ENCODE results near the gene HDGFL2.

Gene HDGFL2

DNA sequence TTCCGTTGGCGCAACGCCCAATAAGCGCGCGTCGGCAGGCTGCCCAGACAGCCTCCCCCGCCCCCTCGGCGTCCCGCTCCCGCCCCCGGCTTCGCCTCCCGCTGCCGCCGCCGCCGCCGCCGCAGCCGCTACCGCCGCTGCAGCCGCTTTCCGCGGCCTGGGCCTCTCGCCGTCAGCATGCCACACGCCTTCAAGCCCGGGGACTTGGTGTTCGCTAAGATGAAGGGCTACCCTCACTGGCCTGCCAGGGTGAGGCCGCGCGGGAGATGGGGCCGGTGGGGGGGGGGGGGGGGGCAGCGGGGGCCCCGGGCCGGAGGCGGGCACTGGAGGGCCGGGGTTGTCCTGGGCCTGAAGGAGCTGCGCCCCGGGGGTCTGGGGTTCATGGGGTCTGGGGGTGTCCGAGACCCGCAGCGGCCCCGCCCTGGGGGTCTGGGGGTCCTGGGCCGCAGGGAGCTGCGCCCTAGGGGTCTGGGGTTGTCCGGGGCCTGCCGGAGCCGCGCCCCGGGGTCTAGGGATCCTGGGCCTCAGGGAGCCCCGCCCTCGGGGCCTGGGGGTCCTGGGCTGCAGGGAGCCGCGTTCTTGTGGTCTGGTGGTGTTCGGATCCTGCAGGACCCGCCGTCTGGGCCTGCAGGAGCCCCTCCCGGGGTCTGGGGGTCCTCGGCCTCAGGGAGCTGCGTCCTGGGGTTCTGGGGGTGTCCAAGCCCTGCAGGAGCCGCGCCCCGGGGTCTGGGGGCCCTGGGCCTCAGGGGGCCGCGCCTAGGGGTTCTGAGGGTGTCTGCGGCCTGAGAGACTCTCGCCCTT, at the start of gene HDGFL2:
Gene HDGFL2 (plus strand): TSS at position 124 of the 801 bp plus-strand sequence. CDS start 54 bp downstream, at position 178.
- no peak for DNase-seq

DNA sequence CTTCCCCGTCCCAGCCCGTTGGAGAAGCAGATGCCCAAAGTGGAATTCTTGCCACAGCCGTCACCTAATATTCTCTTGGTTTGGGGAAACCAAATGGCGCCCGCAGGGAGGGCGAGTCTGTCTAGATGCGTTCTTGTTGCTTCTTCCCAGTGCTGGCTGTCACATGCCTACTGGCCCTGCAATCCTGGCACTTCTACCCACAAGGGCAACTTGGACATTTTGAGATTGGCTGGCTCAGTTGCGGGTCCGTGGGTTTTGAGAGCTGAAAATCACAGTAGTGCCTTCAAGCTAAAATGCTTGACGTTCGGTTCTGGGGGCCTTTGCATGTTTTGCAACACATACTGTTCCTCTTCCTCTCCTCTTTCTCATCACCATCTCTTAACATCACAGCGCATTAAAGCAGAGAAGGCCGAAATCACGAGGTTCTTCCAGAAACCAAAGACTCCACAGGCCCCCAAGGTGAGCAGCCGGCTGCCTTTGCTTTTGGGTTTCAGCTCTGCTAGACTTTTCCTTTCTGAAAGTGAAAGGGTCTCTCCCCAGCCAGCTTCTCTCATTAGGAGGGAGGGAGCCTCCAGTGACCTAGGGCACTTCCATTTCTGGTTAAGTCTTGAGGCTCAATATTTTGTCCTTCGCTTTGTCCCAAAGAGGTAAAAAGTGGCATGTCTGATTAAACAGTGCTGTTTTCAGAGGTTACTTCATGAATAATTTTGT, 48.5 kb upstream of the HDGFL2 start:
- DNase-seq, result no peak

DNA sequence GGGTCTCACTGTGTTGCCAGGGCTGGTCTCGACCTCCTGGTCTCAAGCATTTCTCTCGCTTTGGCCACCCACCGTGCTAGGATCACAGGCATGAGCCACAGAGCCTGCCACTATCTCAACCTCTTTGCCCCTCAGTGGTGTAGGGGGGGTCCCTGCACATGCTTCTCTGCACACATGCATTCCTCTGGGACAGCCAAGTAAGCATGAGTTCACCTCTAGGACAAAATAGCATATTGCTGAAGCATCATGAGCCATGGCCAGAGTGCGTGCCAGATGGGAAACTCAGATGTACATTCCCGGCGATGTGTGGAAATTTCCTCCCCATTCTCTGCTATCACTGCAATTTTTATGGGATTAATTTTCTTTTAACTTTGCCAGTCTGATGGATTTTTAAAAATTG, 46.6 kb upstream of the HDGFL2 start:
- no peak for DNase-seq

DNA sequence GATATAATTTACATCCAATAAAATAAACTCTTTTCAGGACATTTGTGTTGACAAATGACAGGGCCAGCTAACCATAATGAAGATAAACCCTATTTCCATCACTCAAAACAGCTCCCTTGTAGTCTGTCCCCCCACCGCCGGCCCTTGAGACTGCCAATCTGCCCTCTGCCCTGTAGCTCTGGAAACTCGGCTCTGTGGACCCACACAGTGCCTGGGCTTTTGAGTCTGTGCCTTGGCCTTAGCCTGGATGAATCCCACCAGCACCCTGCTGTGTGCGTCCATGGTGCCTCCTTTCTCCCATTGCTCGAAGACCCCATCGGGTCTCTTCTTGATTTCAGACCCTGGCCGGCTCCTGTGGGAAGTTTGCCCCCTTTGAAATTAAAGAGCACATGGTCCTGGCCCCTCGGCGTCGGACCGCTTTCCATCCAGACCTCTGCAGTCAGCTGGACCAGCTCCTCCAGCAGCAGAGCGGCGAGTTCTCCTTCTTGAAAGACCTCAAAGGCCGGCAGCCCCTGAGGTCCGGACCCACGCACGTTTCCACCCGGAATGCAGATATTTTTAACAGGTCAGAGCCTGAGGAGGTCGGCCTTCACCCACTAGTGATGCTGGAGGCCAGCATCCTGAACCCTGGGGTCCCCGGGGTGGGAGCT, 43.6 kb upstream of the HDGFL2 start:
- DNase-seq, result no peak

DNA sequence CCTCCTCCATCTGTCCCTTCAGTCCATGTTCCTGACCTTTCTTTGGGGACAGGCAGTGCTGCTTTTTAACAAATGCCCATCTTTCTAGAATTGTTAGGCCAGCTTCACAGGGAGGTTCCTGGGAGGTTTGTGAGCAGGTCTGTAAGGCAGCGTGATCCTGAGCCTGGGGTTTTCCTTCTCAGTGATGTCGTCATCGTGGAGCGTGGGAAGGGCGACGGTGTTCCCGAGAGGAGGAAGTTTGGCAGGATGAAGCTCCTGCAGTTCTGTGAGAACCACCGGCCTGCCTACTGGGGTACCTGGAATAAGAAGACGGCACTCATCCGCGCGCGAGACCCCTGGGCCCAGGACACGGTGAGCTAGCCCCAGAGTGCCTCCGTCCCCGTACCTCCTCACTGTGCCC, 42.8 kb upstream of the HDGFL2 start:
- no peak for DNase-seq

DNA sequence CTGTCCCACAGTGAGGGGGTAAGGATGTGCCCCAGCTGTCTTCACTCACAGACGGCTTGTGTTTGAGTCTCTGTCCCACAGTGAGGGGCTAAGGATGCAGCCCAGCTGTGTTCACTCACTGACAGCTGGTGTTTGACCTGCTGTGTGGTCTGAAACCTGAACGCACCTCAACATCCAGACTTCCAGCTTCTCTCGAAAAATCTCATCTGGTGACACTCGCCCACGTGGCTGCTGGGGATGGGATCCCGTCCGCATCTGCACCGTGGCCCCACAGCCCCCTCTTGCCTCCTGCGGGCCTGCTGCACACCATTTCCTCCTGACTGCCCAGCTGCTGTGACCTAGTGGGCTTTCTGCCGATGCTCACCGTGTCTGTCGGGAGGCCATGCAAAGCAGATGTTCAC, 42.3 kb upstream of the HDGFL2 start:
- no peak for DNase-seq

DNA sequence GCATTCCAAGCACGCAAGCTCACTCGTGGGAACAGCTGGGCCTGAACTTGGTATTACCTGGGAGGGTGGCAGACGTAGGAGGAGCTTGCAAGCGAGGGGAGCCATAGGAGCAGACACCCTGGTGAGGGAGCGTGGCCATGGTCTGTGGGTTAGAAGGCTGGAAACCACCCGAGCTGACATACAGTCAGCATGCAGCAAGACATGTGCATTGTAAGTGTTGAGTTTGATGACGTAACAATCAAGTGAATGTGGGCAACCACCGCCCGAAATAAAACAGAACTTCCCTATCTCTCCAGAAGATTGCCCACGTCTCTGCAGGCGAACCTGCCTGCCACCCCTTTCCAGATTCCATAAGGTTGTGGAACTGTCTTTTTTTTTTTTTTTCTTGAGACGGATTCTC, 41.3 kb upstream of the HDGFL2 start:
- no peak for DNase-seq

DNA sequence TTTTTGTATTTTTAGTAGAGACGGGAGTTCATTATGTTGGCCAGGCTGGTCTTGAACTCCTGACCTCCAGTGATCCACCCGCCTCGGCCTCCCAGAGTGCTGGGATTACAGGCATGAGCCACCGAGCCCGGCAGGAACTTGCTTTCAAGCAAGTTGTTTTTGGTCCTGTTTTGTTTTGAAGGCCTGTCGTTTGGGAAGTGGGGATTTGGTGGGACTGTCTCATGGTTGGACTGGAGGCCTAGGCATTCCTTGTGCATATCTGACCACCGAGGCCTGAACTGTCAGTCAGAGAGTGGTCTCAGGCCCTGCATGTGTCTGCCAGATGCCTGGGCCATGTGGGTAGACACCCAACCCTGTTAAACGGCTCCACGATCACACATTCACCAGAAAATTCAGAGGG, 40.8 kb upstream of the HDGFL2 start:
- DNase-seq, result no peak

DNA sequence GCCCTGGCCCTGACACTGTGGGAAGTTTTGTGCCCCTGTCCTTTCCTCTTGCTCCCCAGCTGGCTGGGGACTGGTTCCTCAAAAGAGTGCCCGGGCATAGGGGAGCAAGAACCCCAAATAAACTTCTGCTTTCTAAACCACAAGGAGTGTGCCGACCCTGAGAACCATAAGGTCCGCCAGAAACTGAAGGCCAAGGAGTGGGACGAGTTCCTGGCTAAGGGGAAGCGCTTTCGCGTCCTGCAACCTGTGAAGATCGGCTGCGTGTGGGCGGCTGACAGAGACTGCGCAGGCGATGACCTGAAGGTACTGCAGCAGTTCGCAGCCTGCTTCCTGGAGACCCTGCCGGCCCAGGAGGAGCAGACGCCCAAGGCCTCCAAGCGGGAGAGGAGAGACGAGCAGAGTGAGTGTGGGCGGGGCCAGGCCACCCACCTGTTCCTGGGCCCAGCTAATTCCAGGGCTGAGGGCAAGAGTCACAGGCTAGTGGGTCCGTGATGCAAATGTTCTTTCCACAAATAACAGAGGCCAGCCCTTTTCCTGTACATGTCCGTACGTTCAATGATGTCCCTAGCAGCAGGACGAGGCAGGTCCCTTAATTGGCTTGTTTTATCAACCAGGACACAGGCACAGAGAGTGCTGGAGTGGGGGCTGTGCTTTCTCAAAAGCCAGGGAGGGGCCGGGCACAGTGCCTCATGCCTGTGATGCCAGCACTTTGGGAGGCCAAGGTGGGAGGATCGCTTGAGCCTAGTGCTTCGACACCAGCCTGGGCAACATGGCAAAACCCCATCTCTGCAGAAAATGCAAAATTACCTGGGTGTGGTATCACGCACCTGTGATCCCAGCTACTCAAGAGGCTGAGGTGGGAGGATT, 40.1 kb upstream of the HDGFL2 start:
- no peak for DNase-seq

DNA sequence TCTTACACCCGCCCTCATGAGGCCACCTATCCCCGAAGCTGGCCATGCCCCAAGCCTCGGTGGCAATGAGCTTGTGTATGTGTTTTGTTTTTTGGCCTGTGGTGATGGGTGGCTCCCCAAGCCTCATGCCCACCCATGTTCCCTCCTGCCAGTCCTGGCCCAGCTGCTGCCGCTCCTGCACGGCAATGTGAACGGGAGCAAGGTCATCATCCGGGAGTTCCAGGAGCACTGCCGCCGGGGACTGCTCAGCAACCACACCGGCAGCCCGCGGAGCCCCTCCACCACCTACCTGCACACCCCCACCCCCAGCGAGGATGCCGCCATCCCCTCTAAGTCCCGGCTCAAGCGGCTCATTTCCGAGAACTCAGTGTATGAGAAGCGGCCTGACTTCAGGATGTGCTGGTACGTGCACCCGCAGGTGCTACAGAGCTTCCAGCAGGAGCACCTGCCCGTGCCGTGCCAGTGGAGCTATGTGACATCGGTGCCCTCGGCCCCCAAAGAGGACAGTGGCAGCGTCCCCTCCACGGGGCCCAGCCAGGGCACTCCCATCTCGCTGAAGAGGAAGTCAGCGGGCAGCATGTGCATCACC, 39.1 kb upstream of the HDGFL2 start:
- DNase-seq, result no peak

DNA sequence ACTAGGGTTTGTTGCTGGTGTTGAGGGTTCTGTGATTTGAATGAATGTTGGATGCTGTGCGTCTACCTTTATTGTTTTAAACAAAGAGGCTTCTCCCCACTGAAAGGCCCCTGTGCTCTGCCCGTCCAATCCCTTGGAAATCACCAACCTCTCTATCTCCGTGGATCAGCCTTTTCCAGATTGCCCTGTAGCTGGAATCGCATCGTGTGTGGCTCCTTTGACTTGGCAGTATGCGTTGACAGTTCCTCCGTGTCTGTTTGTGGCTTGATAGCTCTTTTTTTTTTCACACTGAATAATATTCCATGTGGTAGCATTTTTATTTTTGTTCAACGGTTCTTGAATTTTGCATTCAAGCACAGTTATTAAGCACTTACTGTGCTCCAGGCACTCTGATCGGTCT, 37.7 kb upstream of the HDGFL2 start:
- no peak for DNase-seq

DNA sequence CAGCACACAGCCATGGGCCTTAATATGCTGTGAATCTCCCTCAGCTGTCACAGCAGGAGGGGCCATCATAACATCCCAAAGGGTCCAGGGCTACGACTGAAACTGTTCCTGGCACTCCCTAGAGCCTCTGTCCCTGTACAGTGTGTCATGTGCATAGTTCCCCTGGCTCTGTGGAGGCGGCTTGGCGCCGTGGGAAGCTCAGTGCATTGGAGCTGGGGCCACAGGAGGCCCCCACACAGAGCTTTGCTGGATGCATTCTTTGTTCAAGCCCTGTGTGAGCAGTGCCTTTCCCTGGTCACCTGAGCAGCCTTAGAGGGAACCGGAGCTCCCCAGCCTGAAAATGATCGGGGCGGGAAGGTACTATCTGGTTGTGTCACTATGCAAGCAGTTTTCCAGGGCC, 35.9 kb upstream of the HDGFL2 start:
- DNase-seq, result no peak

DNA sequence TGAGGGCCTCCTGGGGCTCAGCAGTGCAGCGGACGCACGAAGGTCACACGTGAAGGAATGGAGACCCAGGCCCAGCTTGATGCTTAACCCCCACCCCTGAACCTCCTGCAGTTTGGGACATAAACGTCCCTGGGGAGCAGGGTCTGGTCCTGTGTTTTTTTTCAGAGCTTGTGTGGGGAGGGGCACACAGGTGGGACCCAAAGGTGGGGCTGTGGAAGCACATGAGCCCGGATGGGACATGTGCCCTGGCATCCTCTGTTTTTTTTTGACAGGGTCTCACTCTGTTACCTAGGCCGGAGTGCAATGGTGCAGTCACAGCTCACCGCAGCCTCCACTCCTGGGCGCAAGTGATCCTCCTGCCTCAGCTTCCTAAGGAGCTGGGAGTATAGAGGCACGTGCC, 35.0 kb upstream of the HDGFL2 start:
- DNase-seq, result no peak

DNA sequence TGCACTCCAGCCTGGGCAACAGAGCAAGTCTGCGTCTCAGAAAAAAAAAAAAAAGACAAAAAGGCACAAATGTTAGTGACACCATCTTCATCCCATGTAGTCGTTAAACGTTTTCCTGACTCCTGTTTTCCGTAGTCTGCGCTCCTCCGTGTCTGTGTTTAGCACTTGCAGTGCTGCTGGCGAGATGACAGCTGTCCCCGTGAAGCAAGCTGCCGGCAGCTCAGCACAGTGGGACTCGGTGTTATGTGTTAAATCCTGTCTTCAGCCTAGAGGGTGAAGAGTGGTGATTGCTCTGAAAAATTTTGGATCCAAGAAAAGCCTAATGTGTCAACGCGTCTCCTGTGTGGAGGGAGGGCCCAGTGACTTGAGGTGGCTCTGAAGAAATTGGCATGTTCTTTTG, 32.9 kb upstream of the HDGFL2 start:
- DNase-seq, result no peak

DNA sequence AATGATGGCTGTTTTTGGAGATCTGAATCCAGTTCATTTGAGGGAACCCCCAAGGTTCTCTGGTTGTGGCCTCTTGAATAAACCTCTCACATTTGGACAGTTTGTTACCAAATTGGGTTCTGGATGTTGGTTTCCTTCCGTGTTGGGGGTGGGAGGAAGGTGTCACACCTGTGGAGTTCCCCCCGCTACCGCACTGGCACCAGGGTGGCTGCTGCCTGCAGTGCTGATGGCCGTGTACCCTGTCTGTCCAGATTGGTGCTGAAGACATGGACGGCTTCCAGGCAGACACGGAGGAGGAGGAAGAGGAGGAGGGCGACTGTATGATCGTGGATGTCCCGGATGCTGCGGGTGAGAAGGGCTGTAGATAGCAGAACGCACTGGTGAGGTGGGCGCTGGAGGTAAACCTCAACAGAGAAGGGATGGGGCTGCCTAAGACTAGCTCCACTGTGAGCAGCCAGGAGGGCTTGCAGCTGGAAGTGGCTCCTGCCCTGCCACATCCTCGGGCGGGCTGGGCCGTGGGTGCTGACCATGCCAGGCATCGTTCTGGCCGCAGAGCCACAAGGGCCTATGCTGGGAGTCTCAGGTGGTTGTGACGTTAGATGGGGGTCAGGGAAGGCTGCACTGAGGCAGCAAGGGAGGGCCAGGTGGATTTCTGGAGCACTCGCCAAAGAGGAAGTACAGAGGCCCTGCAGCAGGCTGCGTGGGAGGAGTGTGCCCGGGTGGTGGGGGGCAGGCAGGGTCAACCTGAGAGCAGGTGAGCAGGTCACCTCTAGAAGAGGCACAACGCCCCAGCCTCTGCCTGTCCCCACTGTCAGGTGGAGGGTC, 29.9 kb upstream of the HDGFL2 start:
- DNase-seq, result no peak

DNA sequence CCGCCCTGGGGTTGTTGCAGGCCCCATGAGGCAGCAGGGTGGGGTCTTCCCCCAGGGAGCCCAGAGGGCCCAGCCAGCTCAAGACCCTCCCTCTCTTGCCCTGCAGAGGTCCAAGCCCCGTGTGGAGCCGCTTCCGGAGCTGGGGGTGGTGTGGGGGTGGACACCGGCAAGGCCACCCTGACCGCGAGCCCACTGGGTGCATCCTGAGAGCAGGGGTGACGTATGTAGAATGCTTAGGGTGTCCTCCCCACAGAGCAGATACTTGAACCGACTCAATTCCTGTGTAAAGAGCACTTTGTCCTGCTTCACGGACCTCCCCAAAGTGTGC, 29.3 kb upstream of the HDGFL2 start:
- DNase-seq, result no peak

DNA sequence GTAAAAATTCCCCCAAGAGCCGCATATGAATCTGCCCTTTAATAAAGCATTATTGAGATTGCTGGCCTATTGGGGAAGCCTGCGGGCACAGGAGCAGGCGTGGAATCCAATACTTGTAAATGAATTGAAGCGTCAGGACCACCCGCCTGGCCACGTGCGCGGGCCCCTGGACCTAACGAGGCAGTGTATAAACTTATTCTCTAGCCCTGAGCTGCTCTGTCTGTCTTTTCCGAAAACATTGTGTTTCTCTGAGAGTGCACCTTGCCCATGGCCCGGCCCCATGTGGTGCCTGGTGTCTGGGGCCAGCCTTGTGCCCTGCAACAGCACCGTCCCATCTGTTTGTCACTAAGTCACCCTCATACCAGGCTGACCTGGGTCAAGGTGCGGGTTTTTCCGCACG, 28.9 kb upstream of the HDGFL2 start:
- no peak for DNase-seq

DNA sequence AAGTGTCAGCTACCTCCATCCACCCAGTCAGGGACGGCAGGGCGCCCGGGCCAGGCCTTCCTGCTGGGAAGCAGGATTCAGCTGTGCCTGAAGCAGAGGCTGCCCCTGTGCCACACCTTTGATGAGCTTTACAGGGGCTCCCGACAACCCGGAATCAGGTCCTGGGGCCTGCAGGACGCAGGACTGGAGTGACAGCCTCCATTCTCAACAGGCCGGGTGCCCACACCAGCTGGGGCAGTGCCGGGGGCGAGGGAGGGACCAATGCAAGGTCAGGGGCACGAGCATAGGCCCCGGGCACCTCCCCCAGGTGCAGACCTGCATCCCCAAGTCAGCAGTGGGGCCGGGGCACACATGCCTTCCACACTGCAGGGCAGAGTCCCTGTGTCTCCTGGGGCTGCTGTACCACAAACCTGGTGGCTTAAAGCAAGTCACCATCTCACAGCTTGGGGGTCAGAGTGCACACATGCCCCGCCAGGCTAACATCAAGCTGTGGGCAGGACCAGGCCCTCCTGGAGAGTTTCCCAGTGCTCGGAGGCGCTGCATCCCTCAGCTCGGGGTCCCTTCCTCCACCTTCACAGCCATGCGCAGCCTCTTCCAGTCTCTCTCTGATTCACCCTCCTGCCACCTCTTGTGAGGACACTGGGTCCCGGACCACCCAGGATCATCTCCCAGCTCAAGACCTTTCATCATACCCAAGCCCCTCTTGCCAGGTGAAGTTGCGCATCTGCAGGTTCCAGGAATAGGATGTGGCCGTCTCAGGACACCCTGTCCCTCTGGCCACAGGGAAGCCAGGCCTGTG, 27.9 kb upstream of the HDGFL2 start:
- no peak for DNase-seq

DNA sequence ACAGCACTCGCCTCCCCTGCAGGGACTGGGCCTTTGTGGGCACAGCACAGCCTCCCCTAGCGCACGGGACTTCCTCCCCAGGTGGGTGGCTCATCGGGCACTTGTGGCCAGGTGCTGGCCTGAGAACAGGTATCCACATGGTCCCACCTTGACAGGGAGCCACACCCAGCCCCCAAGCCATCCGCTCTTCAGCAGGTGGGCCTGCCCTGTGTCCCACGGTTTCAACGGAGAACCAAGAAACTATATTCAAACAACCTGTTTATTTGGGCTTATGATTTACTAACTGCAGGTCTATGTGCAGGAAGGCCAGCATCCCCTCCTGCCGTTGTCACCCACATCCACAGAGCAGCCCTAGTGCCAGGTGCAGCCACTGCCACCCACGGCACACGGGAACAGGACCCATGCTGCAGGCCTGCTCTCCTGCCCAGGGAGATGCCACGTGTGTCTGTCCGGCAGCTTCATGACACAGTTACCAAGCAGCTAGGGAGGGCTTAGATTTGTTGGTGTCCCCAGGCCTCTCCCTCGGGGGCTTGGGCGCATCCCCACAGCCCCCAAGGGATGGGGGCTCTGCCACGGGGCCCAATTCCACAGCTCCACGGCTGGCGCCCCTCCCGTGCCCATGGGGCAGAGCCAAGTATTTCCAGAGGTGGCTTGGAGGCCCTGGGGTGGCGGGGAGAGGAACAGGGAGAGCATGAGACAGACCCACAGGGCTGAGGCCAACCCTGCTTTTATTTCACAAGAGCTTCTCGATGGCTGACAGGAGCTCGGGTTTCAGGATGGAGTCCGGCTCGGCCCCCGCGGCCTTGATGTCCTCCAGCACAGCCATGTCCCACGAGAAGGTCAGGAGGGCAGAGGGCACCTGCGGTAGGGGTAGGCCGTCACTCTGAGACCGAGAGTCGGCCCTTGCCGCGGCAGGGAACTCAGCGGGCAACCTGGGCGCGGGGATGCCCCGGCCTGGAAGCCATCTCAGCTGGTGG, 27.0 kb upstream of the HDGFL2 start:
- DNase-seq, result no peak
